AG09319 (cell line): ENCODE results near the gene GNG7.

Experiments used
- DNase-seq: peaks from one replicate; pipeline ENCODE4 v3.0.0-alpha.2; 2010; ENCODE audit warnings: low read depth; ENCODE audit errors: extremely low read depth
- CTCF ChIP-seq: IDR thresholded peaks from 2 replicates; pipeline ENCODE4 v1.5.1; 2011; ENCODE audit warnings: low read depth, mild to moderate bottlenecking, inconsistent platforms, low read length, moderate library complexity

The GNG7 gene

GRCh38 chr19:2488942-2489731, 213.4 kb downstream of the GNG7 start:
- no peak for DNase-seq
- no peak for TF ChIP-seq CTCF

- no peak for TF ChIP-seq CTCF
Observed at GRCh38 chr19:2488405-2488941, 214.0 kb downstream of the GNG7 start.

GRCh38 chr19:2487842-2488241, 214.7 kb downstream of the GNG7 start:
- TF ChIP-seq CTCF = no peak
- DNase-seq = no peak

More at GRCh38 chr19:2488405-2488941, 214.0 kb downstream of the GNG7 start:
- DNase-seq = no peak

GRCh38 chr19:2487090-2487489, 215.4 kb downstream of the GNG7 start:
- DNase-seq = no peak
- TF ChIP-seq CTCF = no peak

GRCh38 chr19:2485428-2485827, 217.1 kb downstream of the GNG7 start:
- TF ChIP-seq CTCF = no peak
- DNase-seq = no peak

GRCh38 chr19:2484178-2484937, 218.1 kb downstream of the GNG7 start:
- DNase-seq = no peak
- no peak for TF ChIP-seq CTCF
